ENCODE data around the gene ULK3.

Gene ULK3

DNA sequence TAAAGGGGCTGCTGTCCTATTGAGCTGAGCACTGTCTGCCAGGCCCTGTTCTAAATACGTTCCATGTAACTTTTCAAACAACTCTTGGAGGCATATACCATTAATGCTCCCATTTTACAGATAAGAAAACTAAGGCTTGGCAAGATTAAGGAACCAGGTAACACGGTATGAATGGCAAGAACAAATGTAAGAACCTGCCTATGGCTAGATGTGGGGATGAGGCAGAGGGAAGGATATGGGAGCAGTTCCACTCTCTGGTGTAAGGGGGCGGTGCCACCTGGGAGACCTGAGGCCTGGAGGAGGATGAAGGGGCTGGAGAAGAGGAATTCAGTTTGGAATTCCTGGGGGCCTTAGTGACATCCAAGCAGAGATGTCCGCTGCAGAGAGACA lies 34.1 kb downstream of the ULK3 start:
- no peak for DNase-seq (ENCODE audit: low read depth)

DNA sequence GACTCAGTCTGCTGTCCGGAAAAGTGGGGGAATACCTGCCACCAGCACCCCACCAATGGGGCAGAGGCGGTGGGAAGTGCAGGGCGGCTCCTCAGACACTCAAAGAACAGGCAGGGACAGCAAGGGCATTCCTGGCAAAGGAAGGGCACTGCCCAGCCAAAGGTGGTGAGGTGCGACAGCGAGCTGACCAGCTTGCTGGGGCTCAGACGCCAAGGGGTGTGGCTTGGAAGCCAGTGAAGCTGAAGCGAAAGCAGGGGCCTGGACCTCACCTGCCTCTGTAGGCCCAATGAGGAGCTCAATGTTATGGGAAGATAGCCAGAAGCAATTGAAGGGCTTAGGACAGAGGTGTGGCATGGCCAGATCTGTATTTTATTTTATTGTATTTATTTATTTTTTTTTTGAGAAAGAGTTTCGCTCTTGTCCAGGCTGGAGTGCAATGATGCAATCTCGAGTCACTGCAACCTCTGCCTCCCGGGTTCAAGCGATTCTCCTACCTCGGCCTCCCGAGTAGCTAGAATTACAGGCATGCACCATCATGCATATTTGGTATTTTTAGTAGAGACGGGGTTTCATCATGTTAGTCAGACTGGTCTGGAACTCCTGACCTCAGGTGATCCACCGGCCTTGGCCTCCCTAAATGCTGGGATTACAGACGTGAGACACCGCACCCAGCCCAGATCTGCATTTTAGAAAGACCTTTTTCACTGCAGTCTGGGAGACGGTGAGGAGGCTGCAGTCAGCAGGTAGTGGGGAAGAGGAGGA lies 34.7 kb downstream of the ULK3 start:
- DNase-seq (ENCODE audit: low read depth), result peak; percentile 48
- H3K4me3 ChIP-seq (ENCODE audit: low read length), result no peak overlapping the region
- TF ChIP-seq, protein P1, sequence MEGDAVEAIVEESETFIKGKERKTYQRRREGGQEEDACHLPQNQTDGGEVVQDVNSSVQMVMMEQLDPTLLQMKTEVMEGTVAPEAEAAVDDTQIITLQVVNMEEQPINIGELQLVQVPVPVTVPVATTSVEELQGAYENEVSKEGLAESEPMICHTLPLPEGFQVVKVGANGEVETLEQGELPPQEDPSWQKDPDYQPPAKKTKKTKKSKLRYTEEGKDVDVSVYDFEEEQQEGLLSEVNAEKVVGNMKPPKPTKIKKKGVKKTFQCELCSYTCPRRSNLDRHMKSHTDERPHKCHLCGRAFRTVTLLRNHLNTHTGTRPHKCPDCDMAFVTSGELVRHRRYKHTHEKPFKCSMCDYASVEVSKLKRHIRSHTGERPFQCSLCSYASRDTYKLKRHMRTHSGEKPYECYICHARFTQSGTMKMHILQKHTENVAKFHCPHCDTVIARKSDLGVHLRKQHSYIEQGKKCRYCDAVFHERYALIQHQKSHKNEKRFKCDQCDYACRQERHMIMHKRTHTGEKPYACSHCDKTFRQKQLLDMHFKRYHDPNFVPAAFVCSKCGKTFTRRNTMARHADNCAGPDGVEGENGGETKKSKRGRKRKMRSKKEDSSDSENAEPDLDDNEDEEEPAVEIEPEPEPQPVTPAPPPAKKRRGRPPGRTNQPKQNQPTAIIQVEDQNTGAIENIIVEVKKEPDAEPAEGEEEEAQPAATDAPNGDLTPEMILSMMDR (IDR thresholded peaks at IDR 0.05; ENCODE audit: insufficient read depth, low read depth, low read length, missing control alignments), result no peak

More for the DNA sequence above, 34.1 kb downstream of the ULK3 start:
- TF ChIP-seq, protein P1 (IDR thresholded peaks at IDR 0.05; ENCODE audit: insufficient read depth, low read depth, low read length, missing control alignments), result no peak
- H3K4me3 ChIP-seq (ENCODE audit: low read length), result no peak overlapping the region

DNA sequence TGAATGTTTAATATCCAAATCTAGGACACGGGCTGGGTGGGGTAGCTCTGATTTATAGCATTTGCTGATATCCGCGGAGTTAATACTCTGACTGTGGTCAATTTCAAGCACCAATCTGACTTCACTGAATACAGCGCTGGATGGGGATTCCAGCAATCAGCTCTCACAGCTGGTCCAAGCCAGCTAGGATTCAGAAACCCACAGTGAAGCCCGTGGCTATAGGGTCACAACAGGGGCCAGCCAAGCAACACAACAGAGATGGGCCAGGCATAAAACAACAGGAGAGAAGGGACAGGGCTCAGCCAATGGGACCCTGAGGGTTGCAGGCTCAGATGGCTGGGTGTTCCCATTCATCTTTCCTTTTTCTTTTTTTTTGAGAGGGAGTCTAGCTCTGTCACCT lies 35.7 kb downstream of the ULK3 start:
- no peak for DNase-seq (ENCODE audit: low read depth)
- no peak overlapping the region for H3K4me3 ChIP-seq (ENCODE audit: low read length)
- TF ChIP-seq, protein P1 (IDR thresholded peaks at IDR 0.05; ENCODE audit: insufficient read depth, low read depth, low read length, missing control alignments), result no peak

DNA sequence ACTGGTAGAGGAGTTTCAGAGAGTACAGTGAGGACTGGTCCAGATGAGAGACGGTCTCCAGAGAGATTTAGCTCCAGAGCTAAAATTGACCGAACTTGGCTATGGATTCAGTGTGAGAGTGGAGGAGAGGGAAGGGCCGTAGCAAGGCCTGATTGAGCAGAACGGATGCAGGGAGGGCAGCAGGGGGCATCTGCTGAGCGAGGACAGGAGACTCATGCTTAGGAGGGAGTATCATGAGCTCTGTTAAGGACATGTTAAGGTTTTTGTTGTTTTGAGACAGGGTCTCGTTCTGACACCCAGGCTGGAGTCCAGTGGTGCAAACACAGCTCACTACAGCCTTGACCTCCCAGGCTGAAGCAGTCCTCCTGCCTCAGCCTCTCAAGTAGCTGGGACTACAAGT lies 38.0 kb downstream of the ULK3 start:
- no peak for DNase-seq (ENCODE audit: low read depth)
- H3K4me3 ChIP-seq (ENCODE audit: low read length), result no peak overlapping the region
- TF ChIP-seq, protein P1 (IDR thresholded peaks at IDR 0.05; ENCODE audit: insufficient read depth, low read depth, low read length, missing control alignments), result no peak

DNA sequence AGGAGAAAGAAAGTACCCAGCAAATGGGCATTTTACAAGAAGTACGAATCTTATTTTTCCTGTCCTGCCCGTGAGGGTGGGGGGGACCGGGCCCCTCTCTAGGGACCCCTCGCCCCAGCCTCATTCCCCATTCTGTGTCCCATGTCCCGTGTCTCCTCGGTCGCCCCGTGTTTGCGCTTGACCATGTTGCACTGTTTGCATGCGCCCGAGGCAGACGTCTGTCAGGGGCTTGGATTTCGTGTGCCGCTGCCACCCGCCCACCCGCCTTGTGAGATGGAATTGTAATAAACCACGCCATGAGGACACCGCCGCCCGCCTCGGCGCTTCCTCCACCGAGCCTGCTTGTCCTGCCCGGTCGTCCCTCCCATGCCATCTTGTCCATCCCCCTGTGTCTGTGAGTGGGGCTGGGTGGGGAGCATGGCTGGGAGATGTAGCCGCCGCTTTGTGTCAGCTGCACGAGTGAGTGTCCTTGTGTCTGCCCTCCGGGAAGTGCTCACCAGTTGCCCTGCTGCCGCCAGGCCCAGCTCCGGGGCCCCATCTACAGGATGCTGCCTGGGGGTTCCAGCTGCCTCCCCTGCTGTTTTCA lies 40.0 kb downstream of the ULK3 start:
- no peak overlapping the region for H3K4me3 ChIP-seq (ENCODE audit: low read length)
- TF ChIP-seq, protein P1 (IDR thresholded peaks at IDR 0.05; ENCODE audit: insufficient read depth, low read depth, low read length, missing control alignments), result no peak
- no peak for DNase-seq (ENCODE audit: low read depth)

DNA sequence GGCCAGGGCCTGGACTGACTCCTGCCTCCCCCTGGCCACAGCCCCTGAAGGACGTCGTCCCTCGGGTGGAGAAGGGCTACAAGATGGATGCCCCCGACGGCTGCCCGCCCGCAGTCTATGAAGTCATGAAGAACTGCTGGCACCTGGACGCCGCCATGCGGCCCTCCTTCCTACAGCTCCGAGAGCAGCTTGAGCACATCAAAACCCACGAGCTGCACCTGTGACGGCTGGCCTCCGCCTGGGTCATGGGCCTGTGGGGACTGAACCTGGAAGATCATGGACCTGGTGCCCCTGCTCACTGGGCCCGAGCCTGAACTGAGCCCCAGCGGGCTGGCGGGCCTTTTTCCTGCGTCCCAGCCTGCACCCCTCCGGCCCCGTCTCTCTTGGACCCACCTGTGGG lies 40.7 kb downstream of the ULK3 start:
- H3K4me3 ChIP-seq (ENCODE audit: low read length), result no peak overlapping the region
- no peak for DNase-seq (ENCODE audit: low read depth)
- TF ChIP-seq, protein P1 (IDR thresholded peaks at IDR 0.05; ENCODE audit: insufficient read depth, low read depth, low read length, missing control alignments), result no peak
